BLaER1 (cell line): ENCODE measurements around the gene CFAP52.

Experiments used
- H3K27ac ChIP-seq: shearing (Covaris generic); formaldehyde crosslinking; 2 replicates; pipeline ENCODE4 v1.8.1; 2022
- H3K27me3 ChIP-seq: shearing (Covaris generic); formaldehyde crosslinking; 2 replicates; pipeline ENCODE4 v1.8.1; 2022
- H3K36me3 ChIP-seq: shearing (Covaris generic); formaldehyde crosslinking; 2 replicates; pipeline ENCODE4 v1.8.1; 2022
- H3K4me1 ChIP-seq: shearing (Covaris generic); formaldehyde crosslinking; 2 replicates; pipeline ENCODE4 v1.8.1; 2022
- H3K4me2 ChIP-seq: shearing (Covaris generic); formaldehyde crosslinking; 2 replicates; pipeline ENCODE4 v1.8.1; 2022
- H3K4me3 ChIP-seq: shearing (Covaris generic); formaldehyde crosslinking; 2 replicates; pipeline ENCODE4 v1.8.1; 2022
- H3K9ac ChIP-seq: shearing (Covaris generic); formaldehyde crosslinking; 2 replicates; pipeline ENCODE4 v1.8.1; 2022
- H3K9me3 ChIP-seq: shearing (Covaris generic); formaldehyde crosslinking; 2 replicates; pipeline ENCODE4 v1.8.1; 2022
- H4K20me1 ChIP-seq: shearing (Covaris generic); formaldehyde crosslinking; 2 replicates; pipeline ENCODE4 v1.8.1; 2022
- Cebpa-rat ChIP-seq: shearing (Covaris generic); IDR thresholded peaks from 2 replicates; pipeline ENCODE4 v1.8.1; 2022

The CFAP52 gene

GRCh38 chr17:9576521-9577372 lies at the start of gene CFAP52:
TSS of gene CFAP52 (plus strand) at chr17:9576642. CDS start at chr17:9576696, 54 bp downstream.
- peaks cover 18% of the 10 kb centered on the region for H3K4me1 ChIP-seq
- no peaks in the 10 kb centered on the region for H4K20me1 ChIP-seq
- peak within 1 kb of the TSS; percentile 99 for H3K4me2 ChIP-seq
- TF ChIP-seq Cebpa-rat, result no peak
- no peaks in the 10 kb centered on the region for H3K9me3 ChIP-seq
- H3K27ac ChIP-seq, result no peak within 1 kb of the TSS
- H3K9ac ChIP-seq, result peak within 1 kb of the TSS; percentile 73
- peak within 1 kb of the TSS; percentile 84 for H3K4me3 ChIP-seq
- H3K36me3 ChIP-seq, result no peaks in the 10 kb centered on the region
- H3K27me3 ChIP-seq, result no peaks in the 10 kb centered on the region

- Histone ChIP-seq H3K9me3 (no peaks in the 10 kb centered on the region), H4K20me1 (no peaks in the 10 kb centered on the region), H3K27ac (no peak overlapping the region), H3K4me1 (no peaks in the 10 kb centered on the region), H3K9ac (no peak overlapping the region), H3K36me3 (no peaks in the 10 kb centered on the region), H3K4me2 (no peak overlapping the region), H3K27me3 (no peaks in the 10 kb centered on the region), H3K4me3 (no peak overlapping the region)
- no peak for TF ChIP-seq Cebpa-rat
Measured at GRCh38 chr17:9527788-9528187, 48.7 kb upstream of the CFAP52 start.

- Histone ChIP-seq H3K4me2 (no peak overlapping the region), H3K9me3 (no peaks in the 10 kb centered on the region), H3K27ac (no peak overlapping the region), H3K27me3 (no peaks in the 10 kb centered on the region), H3K4me3 (no peak overlapping the region), H4K20me1 (no peaks in the 10 kb centered on the region), H3K36me3 (no peaks in the 10 kb centered on the region), H3K9ac (no peak overlapping the region), H3K4me1 (peaks cover 7% of the 10 kb centered on the region)
- TF ChIP-seq Cebpa-rat, result no peak
Measured at GRCh38 chr17:9529033-9529700, 47.3 kb upstream of the CFAP52 start.

- TF ChIP-seq Cebpa-rat, result no peak
- no peak overlapping the region for H3K9ac ChIP-seq
Measured at GRCh38 chr17:9531034-9531433, 45.4 kb upstream of the CFAP52 start.

GRCh38 chr17:9532715-9533114 lies 43.7 kb upstream of the CFAP52 start:
- Histone ChIP-seq H3K4me1 (peaks cover 9% of the 10 kb centered on the region), H3K4me2 (no peak overlapping the region), H3K4me3 (no peak overlapping the region), H4K20me1 (no peaks in the 10 kb centered on the region), H3K27me3 (no peaks in the 10 kb centered on the region), H3K9me3 (no peaks in the 10 kb centered on the region), H3K36me3 (no peaks in the 10 kb centered on the region), H3K27ac (no peak overlapping the region), H3K9ac (no peak overlapping the region)
- no peak for TF ChIP-seq Cebpa-rat

More at GRCh38 chr17:9531034-9531433, 45.4 kb upstream of the CFAP52 start:
- Histone ChIP-seq H3K9me3 (no peaks in the 10 kb centered on the region), H3K36me3 (no peaks in the 10 kb centered on the region), H3K27ac (no peak overlapping the region), H4K20me1 (no peaks in the 10 kb centered on the region), H3K4me3 (no peak overlapping the region), H3K4me2 (no peak overlapping the region), H3K27me3 (no peaks in the 10 kb centered on the region), H3K4me1 (peaks cover 9% of the 10 kb centered on the region)

GRCh38 chr17:9533441-9533840 lies 43.0 kb upstream of the CFAP52 start:
- Histone ChIP-seq H3K4me1 (peaks cover 9% of the 10 kb centered on the region), H3K36me3 (no peaks in the 10 kb centered on the region), H3K4me2 (0 out of 2 replicates have a peak overlapping the region, but pooled peaks have one; percentile 0), H3K27me3 (no peaks in the 10 kb centered on the region), H3K9me3 (no peaks in the 10 kb centered on the region), H3K9ac (no peak overlapping the region), H3K4me3 (no peak overlapping the region), H3K27ac (no peak overlapping the region), H4K20me1 (no peaks in the 10 kb centered on the region)
- TF ChIP-seq Cebpa-rat, result no peak

GRCh38 chr17:9536061-9536460 lies 40.4 kb upstream of the CFAP52 start:
- no peak overlapping the region for H3K4me2 ChIP-seq
- no peak overlapping the region for H3K27ac ChIP-seq
- no peaks in the 10 kb centered on the region for H3K27me3 ChIP-seq
- H3K4me3 ChIP-seq, result no peak overlapping the region
- no peaks in the 10 kb centered on the region for H3K9me3 ChIP-seq
- TF ChIP-seq Cebpa-rat, result no peak
- peaks cover 9% of the 10 kb centered on the region for H3K4me1 ChIP-seq
- no peaks in the 10 kb centered on the region for H4K20me1 ChIP-seq
- no peak overlapping the region for H3K9ac ChIP-seq
- peaks cover 10% of the 10 kb centered on the region; the same call in 1 of the 2 replicates for H3K36me3 ChIP-seq

GRCh38 chr17:9537177-9537776 lies 39.2 kb upstream of the CFAP52 start:
- Histone ChIP-seq H3K4me1 (peaks cover 9% of the 10 kb centered on the region), H3K36me3 (peaks cover 14% of the 10 kb centered on the region; the same call in 1 of the 2 replicates), H4K20me1 (no peaks in the 10 kb centered on the region), H3K9ac (no peak overlapping the region), H3K27me3 (no peaks in the 10 kb centered on the region), H3K4me2 (no peak overlapping the region), H3K9me3 (no peaks in the 10 kb centered on the region), H3K27ac (no peak overlapping the region), H3K4me3 (no peak overlapping the region)
- no peak for TF ChIP-seq Cebpa-rat

GRCh38 chr17:9538626-9539025 lies 37.8 kb upstream of the CFAP52 start:
- no peak overlapping the region for H3K9ac ChIP-seq
- no peak overlapping the region for H3K4me2 ChIP-seq
- no peaks in the 10 kb centered on the region for H3K9me3 ChIP-seq
- H3K27ac ChIP-seq, result no peak overlapping the region
- H3K36me3 ChIP-seq, result peaks cover 17% of the 10 kb centered on the region; the same call in 1 of the 2 replicates
- H3K27me3 ChIP-seq, result no peaks in the 10 kb centered on the region
- peaks cover 8% of the 10 kb centered on the region for H3K4me1 ChIP-seq
- H4K20me1 ChIP-seq, result no peaks in the 10 kb centered on the region
- no peak for TF ChIP-seq Cebpa-rat
- no peak overlapping the region for H3K4me3 ChIP-seq

GRCh38 chr17:9541718-9542117 lies 34.7 kb upstream of the CFAP52 start:
- no peaks in the 10 kb centered on the region for H4K20me1 ChIP-seq
- H3K9me3 ChIP-seq, result no peaks in the 10 kb centered on the region
- H3K4me2 ChIP-seq, result no peak overlapping the region
- no peaks in the 10 kb centered on the region for H3K4me1 ChIP-seq
- H3K4me3 ChIP-seq, result no peak overlapping the region
- peaks cover 21% of the 10 kb centered on the region; the same call in 1 of the 2 replicates for H3K36me3 ChIP-seq
- no peak overlapping the region for H3K9ac ChIP-seq
- H3K27me3 ChIP-seq, result no peaks in the 10 kb centered on the region
- H3K27ac ChIP-seq, result no peak overlapping the region
- TF ChIP-seq Cebpa-rat, result no peak
